A549 (cell line): ENCODE data around the gene ANKFN1.

Experiments used
- CHD2 ChIP-seq: fragments of 150-350 bp; IDR thresholded peaks from 2 replicates; pipeline ENCODE4 v1.6.1; 2014; ENCODE audit warnings: low read length; ENCODE audit not compliant: partially characterized antibody
- CTCF ChIP-seq: fragments of >200 bp; sonication (Bioruptor Twin); formaldehyde crosslinking; IDR thresholded peaks from 3 replicates; pipeline ENCODE4 v1.5.1; 2016
- E2F6 ChIP-seq: IDR thresholded peaks from 2 replicates; pipeline ENCODE4 v1.6.1; 2012; ENCODE audit warnings: low read depth, borderline replicate concordance
- EP300 ChIP-seq, 2 experiments: fragments of >200 bp; sonication (Bioruptor Twin); formaldehyde crosslinking; IDR thresholded peaks; 2 replicates in 1 of 2; 3 replicates in 1 of 2; pipeline ENCODE4 v1.6.1; 2016 to 2017
- ESRRA ChIP-seq: fragments of 150-350 bp; IDR thresholded peaks from 2 replicates; pipeline ENCODE4 v1.6.1; 2014; ENCODE audit warnings: mild to moderate bottlenecking, low read length, borderline replicate concordance
- FOXS1 ChIP-seq: fragments of 250-450 bp; sonication (Bioruptor Pico); IDR thresholded peaks from 2 replicates; pipeline ENCODE4 v1.5.0; 2020; ENCODE audit warnings: mild to moderate bottlenecking, moderate library complexity
- KDM5A ChIP-seq: fragments of 200-600 bp; sonication (generic); IDR thresholded peaks from 2 replicates; pipeline ENCODE4 v1.6.1; 2016; ENCODE audit warnings: antibody characterized with exemption, mild to moderate bottlenecking
- PBX3 ChIP-seq: IDR thresholded peaks from 2 replicates; pipeline ENCODE4 v1.6.1; 2012
- POLR2A ChIP-seq: IDR thresholded peaks from 2 replicates; pipeline ENCODE4 v1.6.1; 2012; ENCODE audit warnings: mild to moderate bottlenecking, low read length
- RAD21 ChIP-seq, 2 experiments: fragments of >200 bp in 1 of 2; sonication (Bioruptor Twin) in 1 of 2; formaldehyde crosslinking in 1 of 2; IDR thresholded peaks in 1 of 2; conservative IDR thresholded peaks in 1 of 2; 2 replicates in 1 of 2; 3 replicates in 1 of 2; pipeline ENCODE4 v1.6.1; 2012 to 2018; ENCODE audit warnings: inconsistent platforms in 1 of 2
- SMC3 ChIP-seq: fragments of >200 bp; sonication (Bioruptor Twin); formaldehyde crosslinking; IDR thresholded peaks from 3 replicates; pipeline ENCODE4 v1.6.1; 2018; ENCODE audit warnings: inconsistent platforms
- SREBF2 ChIP-seq: fragments of 450-650 bp; IDR thresholded peaks from 2 replicates; pipeline ENCODE4 v1.6.1; 2014; ENCODE audit warnings: mild to moderate bottlenecking, moderate library complexity
- ZNF302 ChIP-seq: fragments of 250-450 bp; sonication (Bioruptor Pico); IDR thresholded peaks from 2 replicates; pipeline ENCODE4 v1.9.0; 2021; ENCODE audit warnings: inconsistent platforms, mild to moderate bottlenecking, moderate library complexity

GRCh38 chr17:56310782-56311181 is 157.5 kb downstream of the ANKFN1 start:
- no peak for TF ChIP-seq EP300 (IDR thresholded peaks at IDR 0.05)
- TF ChIP-seq SMC3 = no peak
- TF ChIP-seq POLR2A = no peak
- no peak for TF ChIP-seq SREBF2
- TF ChIP-seq CTCF = no peak
- TF ChIP-seq E2F6 = no peak
- TF ChIP-seq RAD21 (conservative IDR thresholded peaks at IDR 0.05 in 1 of 2, IDR thresholded peaks at IDR 0.05 in 1 of 2) = no peak
- TF ChIP-seq PBX3 = no peak
- TF ChIP-seq CHD2 = no peak
- TF ChIP-seq KDM5A = no peak
- TF ChIP-seq ZNF302 = no peak
- TF ChIP-seq FOXS1 (CRISPR knock-in tag) = no peak
- TF ChIP-seq ESRRA = no peak
